Stimulated activated CD8-positive, alpha-beta memory T cell treated with anti-CD3 and anti-CD28 coated beads, Interleukin-7, amount 100 ng/mL, for 24 hours (primary cell): ENCODE data around the gene SPINK9.

ENCODE experiments used
- DNase-seq: peaks from one replicate; pipeline ENCODE4 v3.0.0-alpha.2; 2020; ENCODE audit warnings: low read depth

SPINK9 gene

GRCh38 chr5:148368299-148368698, 32.9 kb downstream of the SPINK9 start:
- no peak for DNase-seq

DNA sequence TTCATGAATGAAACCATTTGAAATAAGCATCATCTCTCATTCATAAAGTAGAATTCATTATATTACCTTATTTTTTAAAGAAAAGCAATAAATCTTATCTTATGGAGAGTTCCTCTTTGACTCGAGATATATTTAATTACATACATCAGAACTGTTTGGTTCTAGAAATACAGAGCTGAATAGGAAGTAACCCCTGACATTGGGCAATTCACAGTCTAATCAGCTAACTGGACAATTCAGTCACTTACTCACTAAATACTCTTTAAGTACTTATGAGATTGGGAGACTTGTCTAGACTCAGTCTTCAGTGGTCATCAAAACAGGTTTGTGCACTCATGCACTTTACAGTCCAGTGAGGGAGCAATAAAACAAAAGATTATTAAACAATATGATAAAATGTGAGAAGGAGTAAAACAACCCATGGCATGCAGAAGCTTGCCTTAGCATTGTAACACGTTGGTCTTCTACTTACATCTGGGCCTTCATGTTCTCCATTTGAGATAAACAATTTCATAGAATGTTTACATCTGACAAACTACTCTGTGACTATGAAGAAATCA, 36.9 kb downstream of the SPINK9 start:
- no peak for DNase-seq

GRCh38 chr5:148372893-148373292, 37.5 kb downstream of the SPINK9 start:
- no peak for DNase-seq

DNA sequence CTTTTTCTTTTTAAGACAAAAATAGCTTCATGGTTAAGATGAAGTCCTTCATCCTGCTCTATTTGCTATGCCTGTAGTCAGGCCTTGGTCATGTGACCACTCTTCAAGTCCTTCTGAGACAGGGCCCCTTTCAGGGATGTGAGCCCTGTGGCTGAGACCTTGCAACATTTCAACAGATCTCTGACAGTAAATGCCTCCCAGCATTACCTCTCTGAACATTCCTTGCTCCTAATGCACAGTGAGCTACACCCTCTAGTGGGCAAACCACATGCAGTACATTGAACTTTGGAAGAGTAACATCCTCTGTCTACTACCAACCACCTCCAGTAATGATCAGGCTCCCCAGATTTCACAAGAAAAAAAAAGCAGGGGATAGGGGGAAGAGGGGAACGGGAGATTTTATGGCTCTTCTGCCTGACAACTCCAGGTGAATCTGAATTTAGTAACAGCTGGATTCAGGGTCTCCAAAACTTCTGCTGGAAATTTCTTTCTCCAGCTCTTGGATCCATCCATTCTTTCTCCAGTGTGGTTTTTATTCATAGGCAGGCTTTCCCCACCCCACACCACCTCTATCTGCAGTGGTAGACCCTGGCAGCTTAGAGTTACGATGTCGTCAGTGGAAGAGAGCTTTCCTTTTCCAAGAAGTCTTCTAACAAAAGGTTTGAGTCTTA, 39.5 kb downstream of the SPINK9 start:
- no peak for DNase-seq

DNA sequence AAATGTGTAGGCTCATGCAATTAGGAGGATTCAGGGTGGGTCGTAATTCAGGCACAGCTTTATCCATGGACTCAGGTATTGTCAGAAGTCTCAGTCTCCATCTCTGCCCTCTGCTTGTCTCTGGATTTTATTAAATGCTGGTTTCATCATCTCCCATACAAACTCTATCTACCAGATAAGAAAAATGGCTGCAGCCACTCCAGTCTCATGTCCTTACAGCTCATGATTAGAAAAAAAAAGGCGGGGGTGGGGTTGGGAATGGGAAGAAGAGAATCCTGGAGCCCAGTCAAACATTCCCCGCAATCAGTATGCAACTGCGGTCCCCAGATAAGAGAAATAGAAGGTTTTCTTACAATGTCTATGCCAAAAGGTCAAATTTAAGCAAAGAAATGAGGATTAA, 40.8 kb downstream of the SPINK9 start:
- no peak for DNase-seq

DNA sequence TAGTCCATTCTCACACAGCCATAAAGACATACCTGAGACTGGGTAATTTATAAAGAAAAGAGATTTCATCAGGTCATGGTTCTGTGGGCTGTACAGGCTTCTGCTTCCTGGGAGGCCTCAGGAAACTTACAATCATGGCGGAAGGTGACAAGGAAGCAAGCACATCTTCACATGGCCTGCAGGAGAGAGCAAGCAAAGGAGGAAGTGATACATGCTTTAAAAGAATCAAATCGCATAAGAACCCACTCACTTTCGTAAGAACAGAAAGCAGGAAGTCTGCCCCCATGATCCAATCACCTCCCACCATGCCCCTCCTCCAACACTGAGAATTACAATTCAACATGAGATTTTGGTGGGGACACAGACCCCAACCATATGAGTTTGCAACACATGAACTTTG, 43.3 kb downstream of the SPINK9 start:
- no peak for DNase-seq

GRCh38 chr5:148379340-148379739, 44.0 kb downstream of the SPINK9 start:
- no peak for DNase-seq

- DNase-seq = no peak
Observed at GRCh38 chr5:148381906-148382305, 46.5 kb downstream of the SPINK9 start.

DNA sequence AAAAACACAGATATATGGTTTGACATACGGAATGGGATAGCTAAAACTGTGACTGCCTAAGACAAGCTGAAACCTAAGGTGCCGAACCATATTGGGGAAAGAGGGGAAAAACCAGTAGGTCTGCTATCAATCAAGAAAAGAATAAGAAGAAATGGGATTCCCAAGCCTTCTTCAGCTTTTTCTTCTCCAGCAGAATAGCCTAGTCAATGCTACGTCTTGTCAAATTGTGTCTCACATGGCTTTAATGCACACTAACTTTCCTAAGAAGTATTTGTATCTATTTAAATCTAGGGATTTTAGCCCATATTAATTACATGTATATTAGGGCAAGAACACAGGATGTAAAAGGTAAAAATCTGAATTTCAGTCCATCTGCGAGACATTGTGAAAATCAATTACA, 47.6 kb downstream of the SPINK9 start:
- no peak for DNase-seq

GRCh38 chr5:148383564-148384379, 48.4 kb downstream of the SPINK9 start, which contains the start of gene FBXO38:
Gene FBXO38 (plus strand): TSS chr5:148383958. CDS start chr5:148394777, 10,819 bp downstream.
- peak; percentile 94 for DNase-seq

GRCh38 chr5:148384380-148384737, 49.0 kb downstream of the SPINK9 start:
- no peak for DNase-seq

DNA sequence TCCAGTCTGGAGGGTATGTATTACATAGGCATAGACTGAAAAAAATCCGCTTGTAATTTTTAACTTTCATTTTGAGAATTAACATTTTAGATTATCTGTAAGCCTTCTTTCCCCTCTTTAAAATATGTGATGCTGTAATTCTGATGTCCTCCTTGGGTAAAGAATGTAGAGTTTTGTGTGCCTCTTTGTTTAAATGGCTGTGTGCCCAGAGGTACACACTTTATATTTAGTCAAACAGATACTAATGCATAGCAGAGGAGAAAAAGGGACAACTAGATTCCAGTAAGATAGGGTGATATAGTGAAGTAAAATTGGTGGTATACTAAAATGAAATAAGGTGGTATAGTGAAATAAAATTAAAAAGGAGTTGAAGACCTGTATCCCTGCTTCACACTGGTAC, 49.7 kb downstream of the SPINK9 start:
- no peak for DNase-seq

DNA sequence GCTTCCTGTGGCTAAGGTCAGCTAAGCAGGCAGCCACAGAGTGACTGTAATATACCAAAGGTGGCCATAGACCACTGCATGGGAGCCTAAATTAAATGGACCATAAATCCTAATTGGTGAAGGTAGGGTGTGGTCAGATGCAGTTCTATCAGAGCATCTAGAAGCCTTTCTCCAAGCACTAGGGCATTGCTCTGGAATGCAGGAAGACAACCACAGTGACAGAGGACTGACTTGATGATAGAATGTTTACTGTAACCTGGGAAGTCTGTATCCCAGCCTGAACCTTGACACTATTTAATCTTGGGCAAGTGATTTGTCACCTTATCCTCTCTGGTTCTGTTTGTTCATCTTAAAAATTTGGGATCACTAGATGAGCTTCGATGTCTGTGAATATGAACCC, 50.7 kb downstream of the SPINK9 start:
- DNase-seq = no peak

DNA sequence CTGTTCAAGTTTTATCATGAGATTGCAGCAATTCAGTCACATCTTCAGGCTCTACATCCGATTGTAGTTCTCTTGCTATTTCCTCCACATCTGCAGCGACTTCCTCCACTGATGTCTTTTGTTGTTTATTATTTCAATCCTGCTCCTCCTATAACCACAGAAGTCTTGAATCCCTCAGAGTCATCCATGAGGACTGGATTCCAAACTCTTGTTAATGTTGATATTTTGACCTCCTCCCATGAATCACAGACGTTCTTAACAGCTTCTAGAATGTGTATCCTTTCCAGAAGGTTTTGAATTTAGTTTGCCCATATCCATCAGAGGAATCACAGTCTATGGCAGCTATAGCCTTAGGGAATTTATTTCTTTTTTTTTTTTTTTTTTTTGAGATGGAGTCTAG, 52.0 kb downstream of the SPINK9 start:
- DNase-seq = no peak

GRCh38 chr5:148388696-148389095, 53.3 kb downstream of the SPINK9 start:
- no peak for DNase-seq
